HepG2 (cell line): ENCODE results near the gene GNAI2.

Experiments used
- GABPA ChIP-seq, 2 experiments: IDR thresholded peaks; 2 replicates each; pipeline ENCODE4 v1.6.1; 2011 to 2016; ENCODE audit warnings: low read depth in 2 of 2, low read length in 1 of 2, missing biosample characterization in 1 of 2, missing genetic modification characterization in 1 of 2
- HDAC1 ChIP-seq: sonication (generic); formaldehyde crosslinking; IDR thresholded peaks from 2 replicates; pipeline ENCODE4 v1.5.1; 2020; ENCODE audit warnings: mild to moderate bottlenecking, missing genetic modification reagents
- MED13 ChIP-seq: sonication (generic); formaldehyde crosslinking; IDR thresholded peaks from 2 replicates; pipeline ENCODE4 v1.5.0; 2020; ENCODE audit warnings: missing genetic modification reagents
- NR2C2 ChIP-seq: sonication (generic); formaldehyde crosslinking; IDR thresholded peaks from 2 replicates; pipeline ENCODE4 v1.4.0; 2020; ENCODE audit warnings: missing genetic modification reagents, mild to moderate bottlenecking, moderate library complexity, borderline replicate concordance
- PAF1 ChIP-seq: IDR thresholded peaks from 2 replicates; pipeline ENCODE4 v1.6.1; 2016; ENCODE audit warnings: missing genetic modification reagents, missing compliant biosample characterization

- TF ChIP-seq HDAC1 (CRISPR knock-in tag) (no peak), NR2C2 (CRISPR knock-in tag) (no peak), GABPA (IDR thresholded peaks at IDR 0.05; ENCODE audit: low read depth, low read length) (no peak), GABPA (CRISPR knock-in tag; IDR thresholded peaks at IDR 0.05; ENCODE audit: low read depth) (no peak), MED13 (CRISPR knock-in tag) (no peak), PAF1 (CRISPR knock-in tag) (no peak)
Measured at GRCh38 chr3:50251220-50251619, 15.2 kb downstream of the GNAI2 start.
